Measurements from ENCODE around the gene ACTBL2. TPM values are rescaled to one million over a fixed set of nuclear protein-coding genes. Genes with fewer than 3 reads are reported as not detected.
A peak's percentile ranks its signal among the peaks of the same experiment; 100 is the strongest.

The ACTBL2 gene
- total RNA-seq, 1 donor from 2014 or later, result not detected

DNA sequence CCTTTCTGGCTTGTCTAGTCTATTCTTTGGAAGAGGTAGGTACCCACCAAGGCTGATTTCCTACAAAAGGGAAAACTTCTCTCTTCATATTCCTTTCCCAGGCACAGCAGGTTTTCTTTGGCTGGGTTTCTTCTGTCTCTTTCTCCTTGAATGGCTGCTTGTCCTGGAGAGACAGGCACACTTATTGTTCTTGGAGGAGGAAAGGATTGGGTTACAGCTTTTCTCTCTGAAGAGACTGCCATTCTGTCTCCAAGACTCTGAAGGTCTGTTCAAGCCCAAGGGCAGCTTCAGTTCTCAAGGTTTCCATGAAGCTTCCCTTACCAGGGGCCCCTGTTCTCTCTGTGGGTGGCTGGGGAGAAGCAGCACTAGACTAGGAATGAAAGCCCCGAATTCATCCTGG lies 33.9 kb downstream of the ACTBL2 start:
- no peak for DNase-seq

DNA sequence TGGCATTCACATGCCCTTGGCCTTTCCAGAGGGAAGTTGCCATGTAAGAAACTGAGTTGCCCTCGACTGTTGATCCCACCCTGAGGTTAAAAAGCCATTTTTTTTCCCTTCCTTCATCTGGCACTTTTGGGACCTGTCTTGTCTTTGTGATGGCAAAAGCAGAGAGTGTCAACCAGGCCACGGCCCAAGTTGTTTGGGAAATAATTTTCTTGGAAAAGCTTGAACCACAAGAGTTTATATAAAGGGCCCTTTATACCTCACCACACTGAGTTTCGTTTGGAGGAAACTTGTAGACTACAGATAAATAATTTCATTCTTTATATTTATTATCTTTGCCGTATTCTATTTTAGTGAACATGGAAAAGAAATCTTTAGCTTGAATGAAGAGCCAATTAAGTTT lies 34.3 kb downstream of the ACTBL2 start:
- DNase-seq, result no peak

DNA sequence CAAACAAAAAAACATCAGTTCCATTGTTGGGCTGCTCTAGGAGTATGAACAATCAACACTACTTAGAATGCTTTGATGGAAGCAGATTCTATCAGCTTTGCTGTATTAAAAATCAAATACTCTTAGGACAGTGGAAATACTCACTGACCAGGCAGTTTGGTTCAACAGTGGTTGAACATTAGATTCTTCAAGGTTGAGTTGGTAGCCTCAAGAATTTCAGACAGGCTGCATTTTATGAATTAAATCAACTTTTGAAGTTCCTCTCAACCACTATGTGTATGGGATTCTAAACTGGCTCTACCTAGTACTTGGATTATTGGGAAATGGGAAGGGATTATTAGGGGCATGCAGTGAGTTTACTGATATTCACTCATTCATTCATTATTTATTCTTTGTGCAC lies 35.0 kb downstream of the ACTBL2 start:
- no peak for DNase-seq

DNA sequence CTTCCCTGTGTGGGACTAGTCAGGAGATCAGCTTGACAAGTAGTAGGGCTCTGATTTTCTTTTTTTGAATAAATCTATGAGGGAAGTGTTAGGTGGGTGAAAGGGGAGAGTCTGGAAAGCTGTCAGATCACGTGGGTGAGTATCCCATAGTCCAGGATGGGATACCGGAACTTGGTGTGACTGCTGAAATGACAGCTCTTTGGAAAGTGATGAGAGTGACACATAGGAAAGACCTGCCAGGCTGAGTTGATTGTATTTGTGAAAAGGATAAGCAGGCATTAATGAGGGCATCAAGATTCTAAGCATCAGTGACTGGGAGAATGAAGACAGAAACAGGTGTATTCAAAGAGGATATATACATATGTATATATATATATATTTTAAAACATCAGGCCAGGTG lies 35.6 kb downstream of the ACTBL2 start:
- no peak for DNase-seq

DNA sequence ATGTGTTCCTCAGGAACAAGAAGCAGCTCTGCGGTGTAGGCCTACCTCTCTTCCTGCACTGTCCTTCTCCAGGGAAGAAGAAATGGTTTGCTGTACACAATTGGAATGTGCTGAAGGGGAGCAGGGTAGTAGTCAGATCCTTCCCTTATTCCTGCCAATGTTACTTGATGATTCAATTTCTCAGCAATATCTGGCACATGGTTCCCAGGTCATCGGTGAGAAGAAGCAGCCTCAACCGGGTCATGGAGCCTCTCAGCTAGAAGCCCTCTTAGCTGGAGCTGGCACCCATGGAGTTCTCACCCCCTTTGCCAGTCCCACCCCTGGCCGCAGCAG lies 36.9 kb downstream of the ACTBL2 start:
- no peak for DNase-seq

DNA sequence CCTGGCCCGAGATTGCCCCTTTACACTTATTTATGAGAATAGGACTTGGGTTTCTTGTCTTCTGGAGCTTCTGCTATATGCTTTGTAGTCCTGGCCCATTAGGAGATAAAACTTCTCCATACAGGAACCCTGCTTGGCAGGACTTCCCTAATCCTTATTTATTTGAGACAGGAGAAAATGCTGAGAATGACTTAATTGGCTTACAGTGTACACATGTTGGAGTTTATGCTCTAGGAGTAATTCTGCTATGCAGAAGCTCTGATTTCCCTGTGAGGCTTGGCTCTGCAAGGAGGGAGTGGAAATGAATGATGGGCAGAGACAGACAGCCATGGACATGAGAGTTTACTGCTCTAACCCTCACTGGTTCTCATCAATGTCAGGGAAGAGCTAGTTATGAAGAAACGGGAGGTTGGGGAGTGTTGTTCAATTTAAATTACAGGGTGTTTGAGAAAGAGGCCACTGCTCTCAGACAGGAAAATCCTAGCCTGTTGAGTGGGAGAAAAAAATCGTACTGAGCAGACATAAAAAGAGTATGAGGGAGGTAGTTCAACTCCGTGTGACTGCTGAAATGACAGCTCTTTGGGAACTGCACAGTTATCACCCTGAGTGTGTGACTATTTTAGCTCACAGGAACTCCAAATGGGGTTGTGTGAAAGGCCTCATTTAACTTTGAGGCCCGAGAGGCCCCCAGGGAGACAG lies 37.5 kb downstream of the ACTBL2 start:
- peak; percentile 62 for DNase-seq

DNA sequence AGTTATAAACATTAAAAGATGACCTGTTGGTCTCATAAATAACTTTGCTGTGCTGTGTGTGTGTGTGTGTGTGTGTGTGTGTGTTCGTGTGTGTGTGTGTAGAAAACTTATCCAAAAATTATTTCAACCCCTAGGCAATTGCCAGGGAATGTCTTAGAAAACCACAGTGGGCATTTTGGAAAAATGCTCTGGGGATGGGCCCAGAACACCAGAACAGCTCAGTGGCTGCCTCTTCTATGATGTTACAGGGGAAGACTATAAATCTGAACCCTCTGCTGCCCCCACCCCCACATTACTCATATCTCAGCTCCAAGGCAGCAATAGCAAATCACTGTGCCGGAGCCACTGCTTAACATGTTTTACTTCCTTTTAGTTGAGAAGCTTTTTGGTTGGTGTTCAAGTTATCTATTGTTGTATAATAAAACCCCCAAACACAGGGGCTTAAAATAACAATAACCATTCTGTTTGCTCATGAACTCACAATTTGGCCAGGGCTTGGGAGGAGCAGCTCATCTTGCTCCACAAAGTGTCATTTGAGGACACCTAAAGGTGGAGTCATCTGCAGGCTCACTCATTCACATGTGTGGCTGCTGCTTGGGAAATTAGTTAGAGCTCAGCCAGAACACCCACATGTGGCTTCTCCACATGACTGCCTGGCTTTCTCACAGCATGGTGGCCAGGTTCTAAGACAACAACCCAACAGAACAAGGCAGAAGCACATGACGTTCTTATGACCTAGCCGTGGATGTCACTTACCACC lies 40.4 kb downstream of the ACTBL2 start:
- no peak for DNase-seq

DNA sequence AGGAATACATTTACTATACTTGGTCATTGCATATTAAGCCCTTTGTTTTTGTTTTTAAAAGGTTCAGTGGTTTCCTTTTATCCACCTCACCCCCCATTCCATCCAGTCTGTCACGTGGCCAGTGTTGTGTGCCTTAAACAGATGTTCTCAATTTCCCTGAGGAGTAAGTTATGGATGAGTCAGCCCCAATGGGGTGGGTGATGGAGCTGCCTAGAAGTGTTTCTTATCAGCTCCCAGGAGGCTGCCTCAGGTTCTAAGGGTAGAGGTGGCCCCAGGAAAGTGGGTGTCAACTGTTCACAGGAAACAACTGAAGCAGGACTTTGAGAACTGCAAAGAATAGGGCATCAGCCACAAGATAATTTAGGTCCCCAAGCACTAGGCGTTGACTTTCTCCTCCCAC lies 41.1 kb downstream of the ACTBL2 start:
- DNase-seq, result no peak

DNA sequence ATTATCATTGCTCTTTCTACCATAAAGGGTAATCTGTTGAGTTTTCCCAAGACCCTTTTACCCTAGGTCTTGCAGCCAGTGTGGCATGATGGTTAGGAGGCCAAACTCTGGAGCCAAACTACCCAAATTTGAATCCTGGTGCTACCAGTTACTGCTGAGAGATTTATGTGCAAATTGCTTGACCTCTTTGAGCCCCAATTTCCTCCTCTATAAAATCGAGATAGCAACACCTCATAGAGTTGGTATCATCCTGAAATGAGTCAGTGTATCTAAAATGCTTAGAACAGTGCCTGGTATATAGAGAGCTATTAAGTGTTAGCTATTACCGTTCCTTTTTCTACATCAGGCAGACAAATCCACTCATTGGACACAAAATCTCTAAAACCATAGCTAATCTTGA lies 43.0 kb downstream of the ACTBL2 start:
- no peak for DNase-seq

DNA sequence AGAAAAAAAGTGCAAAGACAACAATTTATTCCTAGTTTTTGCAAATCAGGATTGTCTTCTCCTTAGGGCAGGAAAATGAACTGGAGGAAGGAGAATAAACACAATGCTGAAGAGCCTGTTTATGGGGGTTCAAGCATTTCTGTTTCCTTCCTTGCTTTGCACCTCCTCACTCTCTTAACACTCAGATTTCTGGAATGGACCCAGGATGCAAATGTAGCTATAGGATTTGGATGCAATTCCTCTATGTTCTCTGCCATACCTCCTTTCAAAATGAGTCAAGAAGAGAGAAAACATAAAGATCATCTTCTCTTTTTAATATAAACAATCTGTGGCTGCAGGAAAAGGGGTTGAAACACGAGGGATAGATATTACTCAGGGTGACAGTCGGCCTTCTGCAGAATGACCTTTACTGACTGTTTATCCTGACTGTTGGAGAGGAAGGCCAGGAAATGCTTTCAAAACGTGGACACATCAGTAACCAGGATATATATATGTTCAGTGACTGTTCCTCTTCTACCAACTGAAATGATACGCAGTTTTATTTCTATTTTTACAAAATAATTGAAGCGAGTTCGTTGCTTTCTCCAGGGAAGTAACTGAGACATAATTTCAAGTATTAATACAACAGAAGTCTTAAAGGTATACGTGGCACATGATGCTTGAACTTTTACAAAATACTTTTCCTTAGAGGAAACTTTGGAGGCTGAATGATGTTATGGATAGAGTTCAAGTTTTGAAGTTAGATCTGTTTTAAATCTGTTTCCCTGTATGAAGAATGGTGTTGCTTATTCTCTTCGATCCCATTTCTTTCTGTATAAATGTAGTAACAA lies 44.4 kb downstream of the ACTBL2 start:
- peak; percentile 66 for DNase-seq

DNA sequence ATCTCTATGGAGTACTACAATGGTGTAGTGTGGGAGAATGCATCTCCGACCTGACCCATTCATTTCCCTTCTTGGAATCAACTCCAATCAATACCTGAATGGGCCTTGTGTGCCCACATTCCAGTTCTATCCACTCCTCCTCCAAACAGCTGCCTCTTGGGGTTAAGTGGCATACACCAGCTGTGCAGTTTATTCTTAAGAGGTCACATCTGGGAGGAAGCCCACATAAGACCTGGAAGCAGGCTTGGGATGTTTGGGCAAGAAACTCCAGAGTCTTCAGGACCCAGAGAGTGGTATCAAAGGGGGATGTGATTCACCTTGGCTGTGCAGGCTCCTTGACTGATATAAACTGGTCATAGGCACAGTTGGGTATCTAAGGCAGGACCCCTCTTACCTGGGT lies 46.0 kb downstream of the ACTBL2 start:
- DNase-seq, result no peak

DNA sequence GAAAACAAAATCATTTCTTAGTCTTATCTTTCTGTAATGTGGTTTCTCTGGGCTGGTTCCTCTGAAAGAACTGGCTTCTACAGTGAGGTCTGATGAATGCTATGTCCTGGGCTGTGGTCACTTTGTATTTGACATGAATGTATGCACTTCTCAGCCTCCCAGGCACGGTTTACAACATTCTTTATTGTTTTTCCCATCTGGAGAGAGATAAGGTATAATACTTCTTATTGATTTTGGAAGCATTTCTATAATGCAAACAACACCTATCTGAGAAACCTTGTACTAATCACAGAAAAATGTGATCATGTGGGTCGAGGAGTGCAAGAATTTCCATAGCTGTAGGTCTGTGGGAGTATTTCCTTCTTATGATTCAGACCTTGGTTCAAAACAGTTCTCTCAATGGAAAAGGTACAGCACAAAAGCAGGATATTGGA lies 46.9 kb downstream of the ACTBL2 start:
- no peak for DNase-seq

DNA sequence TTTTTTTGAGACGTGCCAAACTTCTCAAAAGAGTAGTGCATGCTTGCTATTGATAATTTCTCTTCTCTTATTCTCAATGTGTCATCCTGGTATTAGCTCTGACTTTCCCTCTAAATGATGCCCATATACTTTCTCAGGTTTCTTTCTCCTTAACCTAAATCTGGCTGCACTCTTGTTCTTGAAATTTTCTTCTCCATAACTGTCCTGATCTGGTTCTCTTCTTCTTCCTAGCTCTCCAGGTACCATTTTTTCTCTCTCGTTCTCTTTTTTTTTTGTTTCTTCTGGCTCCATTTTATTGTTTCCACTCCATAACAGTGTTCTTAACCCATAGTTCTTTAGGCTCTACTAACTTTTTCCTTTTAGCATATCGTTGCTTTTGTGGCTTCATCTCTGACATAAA lies 47.9 kb downstream of the ACTBL2 start:
- DNase-seq, result no peak

DNA sequence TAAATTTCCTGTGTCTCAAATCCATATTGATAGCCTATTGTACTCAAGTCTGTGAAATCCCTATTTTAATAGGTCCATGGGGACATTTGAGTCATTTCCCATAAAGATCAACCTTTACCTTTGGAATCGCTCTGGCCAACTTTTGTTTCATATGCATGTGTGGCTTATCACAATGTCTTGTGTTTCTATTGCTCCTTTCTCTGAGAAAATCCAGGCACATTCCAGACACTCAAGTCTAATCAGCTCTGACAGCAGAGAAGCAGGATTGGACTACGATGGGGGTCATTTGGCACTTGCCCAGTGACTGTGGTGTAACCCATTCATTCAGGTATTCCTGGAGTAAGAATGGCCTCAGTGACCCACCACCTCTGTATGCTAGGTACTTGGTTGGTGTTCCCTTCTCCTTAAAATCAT lies 48.4 kb downstream of the ACTBL2 start:
- no peak for DNase-seq

DNA sequence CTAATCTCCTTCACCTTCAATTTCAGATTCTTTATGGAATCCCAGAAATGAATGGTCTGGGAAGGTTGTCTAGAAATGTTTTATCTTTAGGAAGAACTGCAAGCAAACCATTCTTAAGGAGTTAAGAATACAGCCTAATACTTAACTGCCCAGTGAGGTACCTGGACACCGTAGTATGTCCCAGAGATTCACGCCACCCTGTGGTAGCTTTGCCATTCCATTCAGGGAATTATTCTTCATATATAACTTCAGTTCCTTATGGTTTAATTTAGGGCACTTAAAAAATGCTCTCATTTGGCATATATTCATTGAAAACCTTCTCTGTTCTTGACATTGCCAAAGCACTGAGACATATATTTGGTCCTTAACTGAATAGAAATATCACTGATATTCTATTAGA lies 49.7 kb downstream of the ACTBL2 start:
- DNase-seq, result no peak

DNA sequence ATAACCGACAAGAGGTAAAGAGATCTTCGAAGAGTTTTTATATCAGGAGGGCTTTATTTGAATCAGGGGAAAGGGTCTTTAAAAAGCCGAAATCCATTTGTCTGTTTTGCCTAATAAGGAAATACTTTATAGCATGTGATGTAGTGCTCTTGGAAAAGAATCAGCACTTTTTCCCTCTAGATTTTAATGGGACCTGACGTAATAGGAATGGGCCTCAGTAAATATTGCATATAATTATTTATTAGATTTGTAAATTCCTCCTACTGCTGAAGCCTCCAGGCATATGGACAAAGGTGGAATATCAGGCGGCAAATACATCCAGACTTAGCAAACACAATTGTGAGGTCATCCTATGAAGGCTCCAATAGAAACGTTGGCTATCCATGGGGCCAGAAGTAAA lies 50.9 kb downstream of the ACTBL2 start:
- no peak for DNase-seq
